HG03159 (cell line): Measurements from ENCODE around the gene BRPF1.
"Not testable (repeated sequence)": the region's sequence is repeated elsewhere in the genome, so short reads cannot be mapped to it uniquely, and the experiment has no call there.

Source experiments
- ATAC-seq: cut with Tn5 transposase; IDR thresholded peaks from one replicate; pipeline ENCODE4 v1.9.1; 2021; ENCODE audit warnings: mild to moderate bottlenecking, moderate library complexity; ENCODE audit not compliant: unreplicated experiment

Gene BRPF1

GRCh38 chr3:9768141-9768775, 36.7 kb downstream of the BRPF1 start:
- ATAC-seq: no peak

DNA sequence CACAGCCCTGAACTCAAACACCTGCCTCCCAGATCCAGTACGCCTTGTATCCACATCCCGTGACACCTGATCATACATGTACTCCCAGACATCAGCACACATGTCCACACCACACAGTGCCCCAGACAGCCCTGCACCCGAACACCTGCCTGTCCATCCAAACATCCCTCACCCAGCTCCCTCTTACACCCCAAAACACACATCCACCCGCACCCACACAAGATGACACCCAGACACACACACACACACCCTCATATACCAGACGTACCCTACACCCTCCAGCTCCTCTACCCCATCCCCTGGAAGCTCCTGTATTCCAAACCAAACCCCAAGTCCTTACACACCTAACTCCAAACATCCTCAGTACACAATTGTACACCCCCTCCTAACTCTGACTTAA, 37.5 kb downstream of the BRPF1 start:
- ATAC-seq: no peak

DNA sequence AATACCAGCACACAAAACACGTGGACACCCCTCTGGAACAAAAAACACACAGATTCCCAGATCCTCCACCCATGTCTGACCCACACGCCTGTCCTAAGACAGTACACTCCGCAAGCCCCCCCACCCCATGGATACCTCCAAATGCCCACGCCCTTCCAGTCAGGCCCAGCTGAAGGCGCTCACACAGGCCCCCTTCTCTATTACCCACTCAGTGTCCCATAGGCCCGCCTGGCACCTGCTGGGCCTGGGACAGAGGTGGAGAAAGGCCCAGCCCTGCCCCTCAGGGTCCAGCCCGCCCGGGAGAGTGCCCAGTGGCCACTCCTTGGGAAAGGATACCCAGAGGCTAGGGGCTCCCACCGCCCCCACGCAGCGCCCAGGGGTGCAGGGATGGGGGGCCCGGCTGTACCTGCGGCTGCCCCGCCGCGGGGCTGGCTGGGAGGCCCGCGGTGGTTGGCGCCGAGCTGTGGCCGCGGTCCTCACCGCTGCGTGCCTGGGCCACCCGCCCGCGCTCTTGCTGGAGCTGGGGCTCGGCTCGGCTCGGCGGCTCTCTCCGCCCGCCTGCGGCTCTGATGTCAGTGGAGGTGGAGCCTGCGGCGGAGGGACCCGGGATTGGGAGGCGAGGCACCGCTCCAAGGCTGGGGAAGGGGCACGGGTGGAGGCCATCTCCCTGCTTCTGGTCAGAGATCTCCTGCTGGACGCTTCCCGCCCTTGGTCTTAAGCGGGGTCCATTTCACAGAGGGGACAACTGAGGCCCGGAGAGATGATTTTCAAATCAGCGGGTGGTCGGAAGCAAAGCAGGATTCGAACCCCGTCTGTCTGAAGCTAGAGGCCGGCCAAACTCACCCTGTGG, 38.1 kb downstream of the BRPF1 start, which contains the start of gene CAMK1:
Gene CAMK1, minus strand, starts transcription at position 522 of the 850 bp plus-strand sequence. CDS start 2,198 bp downstream, outside the sequence.
- ATAC-seq: no peak

GRCh38 chr3:9770276-9770812, 38.8 kb downstream of the BRPF1 start:
- no peak for ATAC-seq

DNA sequence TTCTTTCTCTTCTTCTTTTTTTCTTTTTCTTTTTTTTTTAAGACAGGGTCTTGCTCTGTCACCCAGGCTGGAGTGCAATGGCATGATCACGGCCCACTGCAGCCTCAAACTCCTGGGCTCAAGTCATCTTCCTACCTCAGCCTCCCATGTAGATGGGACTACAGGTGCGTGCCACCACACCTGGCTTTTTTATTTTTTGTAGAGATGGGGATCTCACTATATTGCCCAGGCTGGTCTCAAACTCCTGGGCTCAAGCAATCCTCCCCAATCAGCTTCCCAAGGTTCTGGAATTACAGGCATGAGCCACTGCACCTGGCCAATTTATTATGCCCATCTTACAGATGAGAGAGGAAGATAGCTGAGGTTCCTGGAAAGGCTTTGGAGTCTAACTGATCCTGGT, 39.5 kb downstream of the BRPF1 start:
- ATAC-seq: not testable (repeated sequence)

GRCh38 chr3:9776896-9777693, 45.6 kb downstream of the BRPF1 start:
- ATAC-seq: no peak

DNA sequence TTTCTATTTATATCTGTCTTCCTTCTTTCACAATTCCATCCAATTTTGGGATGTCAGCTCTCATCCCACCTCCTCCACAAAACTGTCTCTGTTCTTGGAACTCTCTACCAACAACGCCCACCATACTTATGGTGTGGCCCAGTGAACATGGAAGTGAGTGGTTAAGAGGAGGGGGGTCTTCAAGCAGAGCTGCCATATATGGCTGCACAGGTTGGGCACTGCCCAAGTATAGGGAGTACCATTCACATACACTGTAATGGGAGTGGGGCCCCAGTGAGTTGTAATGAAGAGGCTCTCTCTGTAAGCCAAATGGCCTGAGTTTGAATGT, 46.1 kb downstream of the BRPF1 start:
- no peak for ATAC-seq

DNA sequence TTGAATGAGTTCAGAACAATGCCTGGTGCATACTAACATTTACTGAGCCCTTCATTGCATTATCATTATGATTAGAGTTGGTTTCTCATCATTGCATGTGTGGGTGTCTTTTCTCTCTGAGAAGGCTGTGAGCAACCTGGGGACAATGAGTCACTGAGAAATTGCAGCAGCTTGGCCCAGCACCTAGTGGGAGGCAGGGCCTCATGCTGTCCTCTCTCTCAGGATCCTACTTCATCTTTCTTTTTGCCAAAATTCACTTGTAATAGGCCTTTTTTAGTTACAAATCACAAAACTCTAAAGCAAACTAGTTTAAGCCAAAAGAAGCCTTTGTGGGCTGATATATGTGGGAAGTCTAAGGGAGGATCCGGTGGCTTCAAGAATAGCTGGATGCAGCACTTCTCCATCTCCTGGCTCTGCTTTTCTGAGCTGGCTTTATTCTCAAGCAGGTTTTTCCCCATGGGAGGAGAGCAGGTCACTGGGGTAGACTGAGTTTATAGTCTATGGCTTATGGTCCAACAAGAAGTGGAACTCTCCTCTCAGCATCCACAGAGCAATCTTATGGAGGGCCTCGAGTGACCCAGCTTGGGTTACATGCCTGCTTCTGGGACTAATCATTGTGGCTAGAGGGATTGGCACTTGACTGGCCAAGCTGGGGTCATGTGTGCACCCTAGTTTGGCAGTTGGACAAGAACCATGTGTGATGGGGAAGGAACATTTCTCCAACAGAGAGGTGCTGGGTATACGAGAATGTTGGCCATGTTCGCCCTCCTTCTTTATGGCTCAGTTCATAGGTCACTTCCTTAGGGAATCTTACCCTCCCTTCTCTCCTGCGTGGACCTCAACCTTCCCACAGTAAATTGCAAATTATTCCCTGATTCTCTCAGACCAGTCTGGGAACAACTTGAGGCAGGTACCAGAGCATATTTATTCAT, 46.9 kb downstream of the BRPF1 start:
- ATAC-seq: no peak

DNA sequence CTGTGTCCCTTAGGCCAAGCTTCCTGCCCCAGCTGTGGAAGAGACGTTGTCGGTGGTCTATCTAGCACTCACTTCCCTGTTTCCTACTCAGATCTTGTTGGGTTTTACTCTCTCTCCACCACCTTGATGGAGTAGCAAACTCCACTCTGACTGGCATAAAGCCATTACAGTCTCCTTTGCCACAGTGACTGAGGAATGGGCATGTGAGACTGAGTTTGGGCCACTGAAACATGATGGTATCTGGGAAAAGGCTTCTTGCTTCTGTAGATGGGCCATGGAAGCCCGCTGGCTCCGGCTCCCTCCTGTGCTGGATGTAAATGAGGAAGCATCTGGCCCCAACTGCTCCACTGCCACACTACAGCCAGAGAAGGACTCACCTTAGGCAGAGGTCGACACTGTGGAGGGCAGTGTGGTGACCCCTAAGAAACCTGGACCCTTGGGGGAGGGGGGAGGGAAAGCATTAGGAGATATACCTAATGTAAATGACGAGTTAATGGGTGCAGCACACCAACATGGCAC, 47.6 kb downstream of the BRPF1 start:
- no peak for ATAC-seq

GRCh38 chr3:9779721-9780457, 48.4 kb downstream of the BRPF1 start:
- ATAC-seq: peak; percentile 63

GRCh38 chr3:9780458-9780812, 48.9 kb downstream of the BRPF1 start:
- no peak for ATAC-seq

DNA sequence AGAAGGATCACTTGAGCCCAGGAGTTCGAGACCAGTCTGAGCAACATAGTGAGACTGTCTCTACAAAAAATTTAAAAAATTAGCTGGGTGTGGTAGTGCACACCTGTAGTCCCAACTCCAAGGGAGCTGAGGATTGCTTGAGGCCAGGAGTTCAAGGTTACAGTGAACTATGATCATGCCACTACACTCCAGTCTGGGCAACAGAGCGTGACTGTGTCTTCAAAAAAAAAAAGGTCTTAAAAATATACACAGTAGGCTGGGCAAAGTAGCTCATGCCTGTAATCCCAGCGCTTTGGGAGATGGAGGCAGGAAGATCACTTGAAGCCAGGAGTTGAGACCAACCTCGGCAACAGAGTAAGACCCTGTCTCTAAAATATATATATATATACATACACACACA, 49.4 kb downstream of the BRPF1 start:
- no peak for ATAC-seq

- no peak for ATAC-seq
These were observed 50.0 kb downstream of the BRPF1 start for GRCh38 chr3:9781551-9781950.

- ATAC-seq: no peak
These were observed 50.6 kb downstream of the BRPF1 start for GRCh38 chr3:9781978-9782603.

DNA sequence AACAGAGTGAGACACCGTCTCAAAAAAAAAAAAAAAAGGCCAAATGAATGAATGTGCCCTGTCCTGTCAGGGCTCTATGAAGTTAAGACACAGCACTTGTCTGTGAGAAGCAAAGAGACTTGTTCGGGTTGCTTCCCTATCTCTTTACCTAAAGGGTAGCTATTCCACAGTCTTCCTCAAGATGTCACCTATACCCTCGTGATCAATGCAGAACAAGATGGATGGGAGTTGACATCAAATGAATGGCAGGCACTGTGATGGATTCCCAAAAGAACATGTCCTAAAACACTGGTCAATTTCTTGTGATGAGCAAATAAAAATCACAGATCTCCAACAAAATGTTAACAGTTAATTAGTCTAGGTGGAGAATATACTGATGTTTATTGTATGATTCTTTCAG, 51.2 kb downstream of the BRPF1 start:
- no peak for ATAC-seq

GRCh38 chr3:9783954-9784353, 52.4 kb downstream of the BRPF1 start:
- ATAC-seq: no peak

DNA sequence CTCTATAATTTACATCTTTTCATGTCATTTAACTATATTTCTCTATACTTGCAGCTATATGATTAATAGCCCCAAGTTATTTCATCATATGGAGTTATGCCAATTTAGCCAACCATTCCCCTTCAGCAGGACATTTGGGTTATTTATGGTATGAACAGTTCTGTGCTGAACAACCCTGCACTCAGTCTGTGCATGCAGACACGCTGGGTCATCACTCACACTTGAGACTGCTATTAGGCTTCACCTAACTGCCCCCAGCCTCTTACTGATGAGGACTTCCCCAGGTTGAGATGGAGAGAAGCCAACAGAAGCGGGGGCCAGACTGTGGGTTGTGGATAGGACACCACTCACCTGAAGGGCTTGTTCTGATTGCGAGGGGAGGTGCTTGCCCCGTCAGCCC, 53.4 kb downstream of the BRPF1 start:
- ATAC-seq: no peak

GRCh38 chr3:9785602-9786001, 54.1 kb downstream of the BRPF1 start:
- ATAC-seq: no peak

DNA sequence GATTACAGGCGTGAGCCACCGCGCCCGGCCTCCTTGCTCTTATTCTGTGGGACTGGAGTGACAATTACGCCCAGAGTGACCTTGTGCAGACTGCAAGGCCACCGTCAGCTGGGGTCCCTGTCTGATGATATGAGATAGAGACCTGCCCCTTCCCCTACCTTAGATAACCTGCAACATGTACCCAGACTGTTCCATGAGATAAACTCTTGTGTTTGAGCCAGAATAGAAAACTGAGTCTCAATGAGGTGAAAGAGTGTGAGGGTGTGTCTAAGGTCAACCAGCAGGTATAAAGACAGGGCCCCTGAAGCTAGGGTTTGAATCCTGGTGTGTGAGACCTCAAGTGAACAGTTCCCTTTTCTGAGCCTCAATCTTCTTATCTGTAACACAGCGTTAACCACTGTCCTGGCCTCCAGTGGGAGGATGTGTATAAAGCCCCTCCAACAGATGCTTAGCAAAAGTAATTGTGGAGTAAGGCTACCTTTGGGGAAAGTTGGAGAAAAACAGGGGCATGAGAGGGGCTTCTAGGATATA, 54.7 kb downstream of the BRPF1 start:
- ATAC-seq: no peak
